Ovary (tissue), 3 donors: ENCODE results near the gene ABHD12.

Experiments
- POLR2A ChIP-seq: fragments of 450-650 bp; IDR thresholded peaks from one replicate; pipeline ENCODE4 v1.6.1; 2017; ENCODE audit warnings: antibody characterized with exemption, mild to moderate bottlenecking, moderate library complexity
- TF ChIP-seq, protein P1 (sequence below), 3 donors: fragments of 450-650 bp in 2 of 3; fragments of 200-600 bp in 1 of 3; IDR thresholded peaks; one replicate each; pipeline versions ENCODE4 v1.5.1 to v1.8.0; 2016 to 2022; ENCODE audit warnings: antibody characterized with exemption in 3 of 3, mild to moderate bottlenecking in 1 of 3
- donor health status: DM: no; HTN: no; CAD: no.

DNA sequence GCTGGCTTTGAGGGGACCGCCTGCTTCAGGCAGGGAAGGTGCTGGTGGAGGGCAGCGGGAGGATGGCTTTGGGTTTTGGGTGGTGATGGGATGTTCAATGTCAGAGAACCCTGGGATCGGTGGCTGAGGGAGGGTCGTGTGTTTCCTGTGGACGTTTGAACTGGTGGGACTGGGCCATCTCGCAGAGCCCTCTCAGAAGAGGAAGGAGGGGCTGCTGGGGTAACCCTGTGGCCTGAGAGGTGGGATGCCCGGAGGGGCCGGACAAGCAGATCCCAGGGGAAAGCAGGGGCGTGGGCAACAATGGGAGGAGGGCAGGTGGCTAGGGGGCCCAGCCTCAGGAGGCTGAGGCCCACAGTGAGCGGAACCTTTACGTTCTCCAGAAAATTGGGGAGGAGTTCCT is 107.8 kb downstream of the ABHD12 start:
- no peak for TF ChIP-seq POLR2A
- TF ChIP-seq, protein P1, sequence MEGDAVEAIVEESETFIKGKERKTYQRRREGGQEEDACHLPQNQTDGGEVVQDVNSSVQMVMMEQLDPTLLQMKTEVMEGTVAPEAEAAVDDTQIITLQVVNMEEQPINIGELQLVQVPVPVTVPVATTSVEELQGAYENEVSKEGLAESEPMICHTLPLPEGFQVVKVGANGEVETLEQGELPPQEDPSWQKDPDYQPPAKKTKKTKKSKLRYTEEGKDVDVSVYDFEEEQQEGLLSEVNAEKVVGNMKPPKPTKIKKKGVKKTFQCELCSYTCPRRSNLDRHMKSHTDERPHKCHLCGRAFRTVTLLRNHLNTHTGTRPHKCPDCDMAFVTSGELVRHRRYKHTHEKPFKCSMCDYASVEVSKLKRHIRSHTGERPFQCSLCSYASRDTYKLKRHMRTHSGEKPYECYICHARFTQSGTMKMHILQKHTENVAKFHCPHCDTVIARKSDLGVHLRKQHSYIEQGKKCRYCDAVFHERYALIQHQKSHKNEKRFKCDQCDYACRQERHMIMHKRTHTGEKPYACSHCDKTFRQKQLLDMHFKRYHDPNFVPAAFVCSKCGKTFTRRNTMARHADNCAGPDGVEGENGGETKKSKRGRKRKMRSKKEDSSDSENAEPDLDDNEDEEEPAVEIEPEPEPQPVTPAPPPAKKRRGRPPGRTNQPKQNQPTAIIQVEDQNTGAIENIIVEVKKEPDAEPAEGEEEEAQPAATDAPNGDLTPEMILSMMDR (IDR thresholded peaks at IDR 0.05), result no peak
